ENCODE measurements around the gene PLEKHB2.
"Not testable (repeated sequence)": the region's sequence is repeated elsewhere in the genome, so short reads cannot be mapped to it uniquely, and the experiment has no call there.

The PLEKHB2 gene

GRCh38 chr2:131093696-131094462, 11.3 kb upstream of the PLEKHB2 start:
- no peak for DNase-seq (ENCODE audit: low read depth)

DNA sequence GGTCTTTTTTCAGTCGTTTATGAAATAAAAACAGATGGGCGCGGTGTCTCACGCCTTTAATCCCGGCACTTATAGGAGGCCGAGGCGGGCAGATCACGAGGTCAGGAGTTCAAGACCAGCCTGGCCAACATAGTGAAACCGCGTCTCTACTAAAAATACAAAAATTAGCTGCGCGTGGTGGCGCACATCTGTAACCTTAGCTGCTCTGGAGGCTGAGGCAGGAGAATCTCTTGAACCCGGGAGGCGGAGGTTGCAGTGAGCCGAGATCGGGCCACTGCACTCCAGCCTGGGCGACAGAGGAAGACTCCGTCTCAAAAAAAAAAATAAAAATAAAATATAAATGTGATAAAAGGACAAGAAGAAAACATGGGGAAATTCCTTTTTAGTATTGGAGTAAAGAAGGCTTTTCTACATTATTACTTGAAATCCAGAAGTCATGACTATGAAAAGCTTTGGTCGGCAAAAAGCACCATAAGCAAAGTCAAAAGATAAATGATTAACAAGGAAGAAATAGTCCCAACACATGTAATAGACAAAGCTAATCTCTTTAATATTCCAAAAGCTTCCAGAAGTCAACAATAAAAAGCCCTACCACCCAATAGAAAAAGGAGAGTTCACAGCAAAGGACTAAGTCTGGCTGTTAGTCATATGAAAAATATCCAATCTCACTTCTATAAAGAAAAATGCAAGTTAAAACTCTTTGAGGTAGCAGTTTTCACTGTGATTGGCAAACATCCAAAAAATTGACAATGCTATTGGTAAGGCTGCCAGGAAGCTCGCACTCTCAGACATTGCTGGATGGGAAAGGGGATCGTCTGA, 10.5 kb upstream of the PLEKHB2 start:
- DNase-seq (ENCODE audit: low read depth), result no peak

- DNase-seq (ENCODE audit: low read depth), result no peak
Measured at GRCh38 chr2:131103165-131103564, 2.0 kb upstream of the PLEKHB2 start.

DNA sequence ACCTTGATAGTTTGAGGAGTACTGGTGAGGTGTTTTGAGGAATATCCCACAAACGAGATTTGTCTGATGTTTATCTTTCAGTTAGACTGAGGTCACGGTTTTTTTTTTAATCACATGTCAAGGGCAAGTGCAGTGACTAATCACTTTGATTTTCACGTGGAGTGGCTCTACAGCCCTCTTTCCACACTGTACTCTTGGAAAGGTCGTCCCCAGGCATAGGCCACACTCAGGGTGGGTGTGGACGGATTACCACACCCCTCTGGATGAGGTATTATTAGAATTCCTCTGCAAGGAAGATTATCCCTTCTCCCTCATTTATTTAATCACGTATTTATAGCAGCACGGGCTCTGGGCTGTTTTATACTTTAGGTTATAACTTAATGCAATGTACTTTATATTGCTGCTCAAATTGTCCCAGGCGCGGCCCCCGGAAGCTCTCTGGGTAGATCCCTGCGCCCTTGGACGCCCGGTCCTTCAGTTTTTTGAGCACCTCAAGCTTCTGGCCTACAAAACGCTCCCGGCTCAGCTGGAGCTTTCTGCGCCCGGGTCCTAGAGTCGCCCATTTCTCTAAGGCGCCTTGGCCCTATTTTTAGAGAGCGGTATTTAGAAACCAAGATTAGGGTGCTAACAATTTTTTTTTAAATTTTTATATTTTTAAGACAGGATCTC, 515 bp upstream of the PLEKHB2 start:
- DNase-seq (ENCODE audit: low read depth), result peak; percentile 77

- DNase-seq (ENCODE audit: low read depth), result peak; percentile 54
Measured at GRCh38 chr2:131105950-131106801, 1.0 kb downstream of the PLEKHB2 start.

DNA sequence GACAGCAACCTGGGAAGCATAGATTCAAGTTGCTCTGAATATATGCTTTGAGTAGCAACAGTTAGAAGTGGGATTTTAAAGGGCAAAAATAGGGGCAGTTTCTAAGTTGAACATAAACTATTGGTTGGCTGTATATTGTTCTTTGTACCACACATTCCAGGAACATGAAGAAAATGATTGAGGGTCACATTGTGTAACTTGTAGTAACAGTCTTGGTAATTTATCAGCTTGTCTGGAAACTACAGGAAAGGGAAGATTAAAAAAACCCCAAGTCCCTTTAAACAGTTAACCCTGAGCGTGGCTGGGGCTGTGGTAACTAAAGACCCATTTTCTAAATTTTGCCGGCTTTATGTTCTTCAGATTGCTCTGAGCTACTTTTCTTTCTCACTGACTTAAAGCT, 7.4 kb downstream of the PLEKHB2 start:
- DNase-seq (ENCODE audit: low read depth), result peak; percentile 63

- DNase-seq (ENCODE audit: low read depth), result no peak
Measured at GRCh38 chr2:131113566-131114227, 8.6 kb downstream of the PLEKHB2 start.

DNA sequence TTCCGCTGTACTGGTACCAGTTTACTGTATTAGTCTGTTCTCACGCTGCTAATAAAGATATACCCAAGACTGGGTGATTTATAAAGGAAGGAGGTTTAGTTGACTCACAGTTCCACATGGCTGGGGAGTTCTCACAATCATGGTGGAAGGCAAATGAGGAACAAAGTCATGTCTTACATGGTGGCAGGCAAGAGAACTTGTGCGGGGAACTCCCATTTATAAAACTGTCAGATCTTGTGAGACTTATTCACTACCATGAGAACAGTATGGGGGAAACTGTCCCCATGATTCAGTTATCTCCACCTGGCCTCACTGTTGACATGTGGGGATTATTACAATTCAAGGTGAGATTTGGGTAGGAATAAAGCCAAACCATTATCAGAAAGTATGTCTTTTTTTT, 9.8 kb downstream of the PLEKHB2 start:
- DNase-seq (ENCODE audit: low read depth), result not testable (repeated sequence)

GRCh38 chr2:131115752-131116151, 10.6 kb downstream of the PLEKHB2 start:
- DNase-seq (ENCODE audit: low read depth), result peak; percentile 27

DNA sequence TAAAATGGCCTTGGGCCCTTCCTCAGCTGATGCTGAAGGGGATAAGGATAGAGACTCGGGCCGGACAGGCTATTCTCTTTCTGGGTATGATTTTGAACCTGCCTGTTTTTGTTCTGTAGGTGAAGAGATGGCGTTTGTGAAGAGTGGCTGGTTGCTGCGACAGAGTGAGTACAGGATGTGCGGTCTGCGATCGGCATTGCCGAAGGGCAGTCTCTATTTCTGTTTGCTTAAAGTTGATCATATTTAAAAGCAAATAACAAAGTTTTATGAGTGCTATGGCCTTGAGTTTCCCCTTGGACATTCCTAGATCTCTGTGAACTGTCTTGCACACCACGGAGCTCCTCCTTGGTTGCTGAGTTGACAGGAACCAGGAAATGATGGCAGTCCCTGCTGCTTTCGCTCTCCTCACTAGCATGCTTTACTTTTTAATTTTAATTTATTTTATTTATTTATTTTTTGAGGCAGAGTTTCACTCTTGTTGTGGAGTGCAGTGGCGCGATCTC, 15.7 kb downstream of the PLEKHB2 start:
- no peak for DNase-seq (ENCODE audit: low read depth)

GRCh38 chr2:131121464-131121863, 16.3 kb downstream of the PLEKHB2 start:
- DNase-seq (ENCODE audit: low read depth), result peak; percentile 68

- DNase-seq (ENCODE audit: low read depth), result no peak
Measured at GRCh38 chr2:131122496-131122895, 17.4 kb downstream of the PLEKHB2 start.

- no peak for DNase-seq (ENCODE audit: low read depth)
Measured at GRCh38 chr2:131123192-131123591, 18.1 kb downstream of the PLEKHB2 start.

- no peak for DNase-seq (ENCODE audit: low read depth)
Measured at GRCh38 chr2:131125195-131125757, 20.1 kb downstream of the PLEKHB2 start.

DNA sequence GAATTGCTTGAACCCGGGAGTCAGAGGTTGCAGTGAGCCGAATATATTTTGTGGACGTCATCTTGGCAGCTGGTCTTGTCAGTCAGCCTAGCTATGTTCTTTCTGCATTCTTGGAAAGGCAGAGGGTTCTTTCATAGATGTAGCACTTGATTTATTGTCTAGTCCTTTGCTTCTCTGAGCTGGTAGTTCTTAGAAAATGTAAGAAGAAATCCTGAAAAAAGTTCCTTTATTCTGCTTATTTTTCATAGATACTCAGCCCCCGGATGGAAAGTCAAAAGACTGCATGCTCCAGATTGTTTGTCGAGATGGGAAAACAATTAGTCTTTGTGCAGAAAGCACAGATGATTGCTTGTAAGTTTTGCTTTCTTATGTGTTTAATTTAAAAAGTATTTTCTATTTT, 21.3 kb downstream of the PLEKHB2 start:
- DNase-seq (ENCODE audit: low read depth), result peak; percentile 49

DNA sequence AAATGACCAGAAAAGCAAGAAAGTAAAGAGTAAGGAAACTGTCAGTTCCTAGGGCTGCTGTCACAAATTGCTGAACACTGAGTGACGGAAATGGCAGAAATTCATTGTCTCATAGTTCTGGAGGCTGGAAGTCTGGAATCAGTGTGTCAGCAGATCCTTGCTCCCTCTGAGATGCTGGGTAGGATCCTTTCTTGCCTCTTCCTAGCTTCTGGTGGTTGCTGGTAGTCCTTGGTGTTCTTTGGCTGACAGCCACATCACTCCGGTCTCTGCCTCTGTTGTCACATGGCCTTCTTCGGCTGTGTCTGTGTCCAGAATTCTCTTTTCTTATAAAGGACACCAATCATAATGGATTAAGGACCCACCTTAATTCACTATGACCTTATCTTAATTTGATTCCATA, 21.9 kb downstream of the PLEKHB2 start:
- no peak for DNase-seq (ENCODE audit: low read depth)

DNA sequence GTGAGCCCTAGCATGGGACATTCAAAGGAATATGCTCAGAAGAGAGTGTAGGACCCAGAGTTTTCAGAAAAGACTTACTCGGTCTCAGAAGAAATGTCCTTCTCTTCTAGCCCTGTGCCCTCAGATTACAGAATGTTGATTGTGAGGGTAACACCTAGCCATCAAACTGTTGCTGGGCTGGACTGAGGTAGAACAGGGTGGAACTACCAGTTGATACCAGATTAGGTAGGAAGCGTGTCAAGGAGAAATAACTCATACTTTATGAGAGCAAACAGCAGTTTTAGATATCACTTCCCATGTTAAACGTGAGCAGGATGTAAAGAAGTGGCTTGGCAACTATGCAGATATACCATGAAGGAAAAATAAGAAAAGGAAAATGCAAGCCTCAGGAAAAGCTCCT, 22.8 kb downstream of the PLEKHB2 start:
- no peak for DNase-seq (ENCODE audit: low read depth)

DNA sequence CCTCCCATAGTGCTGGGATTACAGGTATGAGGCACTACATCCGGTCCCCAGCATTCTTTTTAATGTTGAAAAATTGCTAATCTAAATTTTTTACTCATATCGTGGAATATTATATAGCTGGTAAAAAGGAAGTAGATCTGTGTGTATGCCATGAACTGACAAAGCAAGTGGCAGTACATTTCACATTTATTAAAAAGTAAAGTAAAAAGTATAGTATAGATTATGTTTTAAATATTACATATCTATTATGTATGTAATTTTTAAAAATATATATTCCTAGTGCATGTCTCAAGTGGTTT, 25.1 kb downstream of the PLEKHB2 start:
- no peak for DNase-seq (ENCODE audit: low read depth)

DNA sequence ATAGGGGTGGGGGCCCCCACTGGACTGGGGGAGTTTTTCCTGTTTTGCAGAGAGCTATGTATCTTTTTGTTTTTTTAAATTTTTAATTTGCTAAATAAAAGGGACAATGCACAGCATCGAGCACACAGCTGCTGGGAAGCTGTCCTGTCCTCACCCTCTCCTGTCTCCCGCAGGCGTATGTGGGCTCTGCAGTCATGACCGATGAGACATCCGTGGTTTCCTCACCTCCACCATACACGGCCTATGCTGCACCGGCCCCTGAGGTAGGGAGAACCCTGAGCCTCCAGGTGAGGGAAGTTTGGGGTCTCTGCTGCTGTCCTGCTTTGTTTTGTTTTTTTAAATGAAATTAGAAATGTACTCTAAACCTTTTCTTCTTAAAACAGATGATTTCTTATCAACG, 27.6 kb downstream of the PLEKHB2 start:
- DNase-seq (ENCODE audit: low read depth), result no peak

DNA sequence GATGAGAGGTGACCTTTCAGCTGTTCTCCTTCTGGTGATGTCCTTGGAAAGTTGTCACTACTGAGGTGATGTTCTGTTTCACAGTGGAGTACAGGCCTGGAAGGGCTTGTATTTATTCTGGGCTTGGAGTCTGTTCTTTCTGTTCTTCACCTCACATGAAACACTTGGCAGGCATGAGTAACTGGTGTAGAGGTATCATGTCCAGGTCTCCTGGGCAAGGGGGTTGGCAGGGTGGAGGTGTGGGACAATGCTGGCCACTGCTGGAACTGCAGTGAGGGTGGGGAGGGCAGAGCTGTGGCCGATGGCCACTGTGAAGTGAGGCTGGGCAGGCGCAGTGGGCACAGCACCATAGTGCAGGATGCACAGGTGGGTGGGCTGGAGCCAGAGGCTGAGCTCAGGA, 35.4 kb downstream of the PLEKHB2 start:
- DNase-seq (ENCODE audit: low read depth), result no peak

GRCh38 chr2:131142849-131143248, 37.7 kb downstream of the PLEKHB2 start:
- no peak for DNase-seq (ENCODE audit: low read depth)

All from amniotic epithelial cell (primary cell).